GM19193 (cell line): ENCODE results near the gene BMPER.

ENCODE experiments used
- POLR2A ChIP-seq: IDR thresholded peaks from 4 replicates; pipeline ENCODE4 v1.6.1; 2011; ENCODE audit not compliant: insufficient read depth, insufficient read length; ENCODE audit errors: extremely low read depth

BMPER gene

DNA sequence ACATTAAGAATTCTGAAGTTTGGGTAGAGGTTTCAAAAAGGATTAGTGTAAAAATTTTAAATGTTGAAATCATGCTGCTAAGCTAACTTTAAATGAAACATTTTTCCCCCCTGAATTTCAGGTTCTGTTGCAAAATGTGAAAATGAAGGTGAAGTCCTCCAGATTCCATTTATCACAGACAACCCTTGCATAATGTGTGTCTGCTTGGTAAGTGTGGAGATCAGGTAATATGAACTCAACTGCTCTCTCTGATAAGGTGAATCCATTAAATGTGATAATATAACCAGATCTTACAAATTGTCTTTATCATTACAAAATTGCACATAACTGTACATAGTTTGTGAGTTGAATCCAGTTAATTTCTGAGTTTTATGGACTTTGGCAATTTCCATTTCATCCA is 1.4 kb downstream of the BMPER start:
- TF ChIP-seq POLR2A: no peak

GRCh38 chr7:33907625-33908024 is 2.3 kb downstream of the BMPER start:
- TF ChIP-seq POLR2A: no peak

GRCh38 chr7:33909318-33909717 is 4.0 kb downstream of the BMPER start:
- no peak for TF ChIP-seq POLR2A

DNA sequence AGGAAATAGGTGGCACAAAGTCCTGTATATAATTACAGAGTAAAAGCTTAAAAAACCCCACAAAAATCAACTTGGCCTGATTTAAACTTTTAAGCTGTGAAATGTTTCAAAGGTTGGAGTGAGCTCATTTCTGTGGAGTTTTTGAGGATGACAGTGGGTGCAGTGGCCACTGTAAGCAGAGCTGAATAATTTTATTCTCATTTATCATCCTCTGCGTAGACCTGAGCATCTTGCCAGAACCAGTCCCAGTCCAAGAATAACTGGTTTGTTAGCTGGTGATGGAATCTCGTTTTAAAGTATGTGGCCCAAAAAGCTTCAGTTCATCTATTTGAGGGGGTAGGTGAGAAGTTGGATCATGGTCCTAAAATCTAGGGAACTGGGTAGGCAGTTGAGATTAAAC is 4.4 kb downstream of the BMPER start:
- no peak for TF ChIP-seq POLR2A

DNA sequence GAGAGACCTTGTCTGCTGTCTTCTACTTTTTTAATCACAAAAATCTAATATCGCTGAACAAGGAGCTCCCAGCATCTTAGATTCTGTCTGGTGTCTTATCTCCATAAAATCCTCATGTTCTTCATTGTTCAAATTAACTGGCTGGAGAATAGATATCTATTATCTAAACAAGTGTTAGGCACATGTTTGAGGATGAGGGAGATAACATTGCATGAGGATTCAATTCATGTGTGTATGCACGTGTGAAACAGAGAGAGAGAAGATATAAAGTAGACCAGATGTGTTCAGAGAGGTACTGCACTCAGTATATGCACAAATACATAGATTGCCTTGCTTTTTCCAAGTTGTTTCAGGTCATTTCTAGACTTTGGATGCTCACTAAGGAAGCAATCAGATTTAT is 5.4 kb downstream of the BMPER start:
- no peak for TF ChIP-seq POLR2A

DNA sequence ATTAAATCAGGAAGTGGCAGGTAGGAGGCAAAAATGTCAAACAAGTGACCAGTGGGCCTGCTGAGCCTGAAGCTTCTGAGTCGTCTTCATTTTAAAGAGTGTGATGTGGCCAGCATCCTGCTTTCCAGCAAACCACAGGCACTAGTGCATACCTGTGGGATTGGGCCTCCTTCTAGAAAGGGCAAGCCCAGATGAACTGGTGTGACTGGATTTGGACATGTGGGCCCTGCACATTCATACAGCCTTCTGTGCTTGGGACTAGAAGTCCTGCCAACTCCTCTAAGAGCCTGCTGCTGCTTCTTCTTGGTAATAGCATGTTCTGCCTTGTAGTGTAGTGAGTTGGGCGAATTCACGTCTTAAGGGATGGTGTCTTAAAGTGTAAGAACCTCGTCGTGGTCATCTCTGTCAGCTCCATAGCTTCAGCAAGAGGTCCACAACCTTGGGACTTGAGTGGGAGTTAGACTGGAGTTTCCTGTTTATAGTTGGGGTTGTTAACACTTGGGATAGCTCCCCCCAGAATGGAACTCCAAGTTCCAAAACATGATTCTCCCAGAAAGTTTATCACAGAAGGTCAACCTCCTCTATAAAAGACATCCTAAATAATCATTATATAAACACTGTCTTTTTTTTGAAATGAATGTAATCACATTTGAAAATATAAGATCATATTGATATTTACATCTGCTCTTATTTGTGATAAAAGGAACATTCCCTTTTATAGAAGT is 11.2 kb downstream of the BMPER start:
- no peak for TF ChIP-seq POLR2A

DNA sequence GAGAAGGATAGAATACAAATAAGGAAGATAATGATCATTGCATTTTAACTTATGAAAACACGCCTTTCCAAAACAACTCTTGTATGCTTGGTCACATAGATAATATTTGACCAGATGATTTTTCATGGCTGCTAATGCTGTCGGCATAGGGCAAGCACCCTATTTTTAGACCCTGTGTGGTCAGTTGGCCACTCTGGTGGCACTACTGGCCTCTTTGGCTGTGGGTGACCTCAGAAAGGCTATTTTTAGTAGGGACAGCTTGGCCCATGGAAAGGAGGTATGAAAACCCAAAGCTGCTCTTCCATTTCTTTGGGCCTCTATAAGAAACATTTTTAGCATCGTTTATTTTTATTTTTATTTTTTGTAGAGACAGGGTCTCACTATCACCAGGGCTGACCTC is 12.3 kb downstream of the BMPER start:
- no peak for TF ChIP-seq POLR2A

DNA sequence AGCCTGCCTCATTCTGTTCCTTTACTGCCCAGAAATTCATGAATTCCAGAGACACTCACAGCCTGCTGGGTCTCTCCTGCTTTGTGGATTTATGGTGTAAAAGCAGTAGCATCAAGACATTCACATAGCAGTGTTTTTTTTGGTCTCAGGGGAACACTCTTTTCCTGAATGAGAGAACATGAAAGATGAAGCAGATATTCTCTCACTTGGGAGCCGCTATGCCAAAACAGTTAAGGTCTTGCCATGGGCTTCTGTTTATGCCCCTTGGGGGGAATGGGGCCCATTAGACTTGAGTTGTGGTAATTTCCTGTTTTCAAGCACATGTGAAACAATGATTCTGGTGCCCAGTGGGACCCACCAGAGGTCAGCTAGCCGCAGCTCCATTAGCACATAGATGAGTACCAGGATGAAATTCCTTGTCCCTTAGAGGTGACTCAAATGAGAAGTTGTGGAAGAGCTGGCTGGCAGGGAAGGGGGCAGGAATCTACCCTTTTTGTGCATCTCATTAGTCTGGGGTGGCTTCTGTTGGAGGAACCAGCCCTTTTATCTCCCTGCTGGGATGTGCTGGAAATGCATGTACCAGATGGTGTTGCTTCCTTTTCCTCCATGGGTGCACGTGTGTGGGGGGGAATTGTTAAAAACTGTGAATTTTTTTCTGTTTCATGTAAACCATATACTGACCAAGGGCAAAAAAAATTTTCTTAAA is 13.3 kb downstream of the BMPER start:
- no peak for TF ChIP-seq POLR2A

GRCh38 chr7:33919449-33919848 is 14.1 kb downstream of the BMPER start:
- TF ChIP-seq POLR2A: no peak

GRCh38 chr7:33921216-33921938 is 16.0 kb downstream of the BMPER start:
- TF ChIP-seq POLR2A: no peak

GRCh38 chr7:33922820-33923219 is 17.5 kb downstream of the BMPER start:
- TF ChIP-seq POLR2A: no peak

DNA sequence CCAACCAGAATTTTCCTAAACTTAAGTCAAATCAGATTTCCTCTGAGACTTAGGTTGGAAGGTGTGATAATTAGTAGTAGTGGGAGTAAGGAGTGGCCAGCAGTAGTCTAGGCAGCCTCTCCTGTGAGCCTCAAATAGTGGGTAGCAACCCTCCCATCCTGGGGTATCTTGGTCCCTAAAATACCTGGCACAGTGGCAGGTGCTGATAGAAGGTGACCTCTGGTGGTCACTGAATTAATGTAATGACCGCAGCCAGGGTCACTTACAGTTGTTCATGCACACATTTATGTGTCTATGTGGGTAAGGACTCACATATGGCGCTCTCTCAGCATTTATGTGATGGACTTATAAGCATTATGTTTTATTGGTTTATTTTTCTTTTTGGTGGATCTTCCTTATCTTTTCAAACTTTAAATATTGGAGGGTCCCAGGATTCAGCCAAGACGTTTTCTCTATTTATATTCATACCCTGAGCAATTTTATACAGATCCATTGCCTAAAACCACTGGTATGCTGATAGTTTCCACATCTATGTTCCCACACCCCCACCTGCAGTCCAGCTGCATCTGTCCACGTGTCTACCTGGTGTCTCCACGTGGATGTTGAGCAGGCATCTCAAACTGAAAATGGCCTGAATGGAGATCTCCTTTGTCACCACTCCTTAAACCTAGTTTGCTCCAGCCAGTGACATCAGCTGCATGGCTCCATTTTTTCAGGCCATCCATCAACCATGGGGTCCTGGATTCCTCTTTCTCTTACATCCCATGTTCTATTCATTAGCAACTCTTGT is 18.3 kb downstream of the BMPER start:
- no peak for TF ChIP-seq POLR2A

- TF ChIP-seq POLR2A: no peak
These were observed 21.2 kb downstream of the BMPER start for GRCh38 chr7:33926535-33926934.

- TF ChIP-seq POLR2A: no peak
These were observed 23.6 kb downstream of the BMPER start for GRCh38 chr7:33928986-33929385.

- no peak for TF ChIP-seq POLR2A
These were observed 26.9 kb downstream of the BMPER start for GRCh38 chr7:33932221-33932620.
